Measurements from ENCODE around the gene NFASC.

- TF ChIP-seq POLR2A (IDR thresholded peaks at IDR 0.05) (no peak), CTCF (IDR thresholded peaks at IDR 0.05) (no peak)
Measured at GRCh38 chr1:205004351-205004750, 133.7 kb downstream of the NFASC start.

All from sigmoid colon (tissue), 3 donors.